Measurements from ENCODE around the gene MRPL58.

MRPL58 gene

DNA sequence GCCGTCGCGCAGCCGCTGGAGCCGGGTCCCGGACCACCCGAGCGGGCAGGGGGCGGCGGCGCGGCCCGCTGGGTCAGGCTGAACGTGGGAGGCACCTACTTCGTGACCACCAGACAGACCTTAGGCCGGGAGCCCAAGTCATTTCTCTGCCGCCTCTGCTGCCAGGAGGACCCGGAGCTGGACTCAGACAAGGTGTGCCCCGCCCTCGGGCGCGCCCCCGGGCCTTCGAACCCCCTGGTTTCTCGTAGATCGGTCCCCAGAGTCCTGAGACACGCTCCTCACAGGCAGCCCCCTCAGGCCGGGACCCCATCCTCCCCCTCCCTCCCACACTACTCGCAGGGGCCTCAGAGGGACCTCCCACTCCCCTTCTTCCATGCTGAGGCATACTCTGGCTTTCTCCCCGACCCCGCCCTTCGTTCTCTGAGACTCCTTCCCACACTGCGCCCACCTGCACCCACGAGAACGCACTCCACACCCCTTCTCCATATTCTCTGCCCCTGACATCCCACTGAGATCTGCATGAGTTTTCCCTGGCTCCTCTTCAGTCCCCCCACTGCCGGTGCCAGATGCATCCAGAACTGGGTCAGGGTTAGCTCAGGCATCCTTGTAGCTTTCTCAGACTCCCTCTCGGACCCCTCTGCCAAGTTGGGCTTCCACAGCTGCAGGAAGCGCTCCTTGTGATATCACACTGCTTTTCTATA lies 35.1 kb downstream of the MRPL58 start:
- no peak for DNase-seq (ENCODE audit: low read depth)

DNA sequence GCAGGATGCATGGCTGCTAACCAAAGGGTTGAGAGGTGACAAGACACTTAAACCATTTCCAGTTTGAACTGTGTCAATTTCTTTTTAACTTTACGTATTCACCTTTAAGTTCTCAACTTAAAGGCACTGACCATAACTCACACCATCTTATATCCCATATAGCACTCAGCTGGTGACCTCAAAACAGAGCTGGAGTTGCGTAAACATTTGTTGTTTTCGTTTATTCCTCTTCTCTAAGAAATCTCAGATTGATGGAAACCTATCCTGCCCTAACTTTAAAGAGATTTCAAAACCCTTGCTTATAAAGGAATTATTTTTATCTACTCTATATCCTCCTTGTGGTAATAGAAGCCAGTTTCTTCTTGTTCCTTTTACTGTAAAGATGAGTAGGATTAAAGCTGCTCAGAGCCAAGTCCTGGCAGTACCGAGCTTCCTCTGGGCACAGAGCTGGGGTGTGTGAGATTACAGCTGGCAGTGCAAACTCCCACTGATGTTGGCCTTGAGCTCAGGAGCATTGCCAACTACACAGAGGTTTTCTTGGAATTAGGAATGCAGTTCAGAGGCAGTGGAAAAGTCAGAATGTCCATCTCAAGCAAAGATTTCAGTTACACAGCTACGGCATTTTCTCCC lies 35.9 kb downstream of the MRPL58 start:
- DNase-seq (ENCODE audit: low read depth), result no peak

DNA sequence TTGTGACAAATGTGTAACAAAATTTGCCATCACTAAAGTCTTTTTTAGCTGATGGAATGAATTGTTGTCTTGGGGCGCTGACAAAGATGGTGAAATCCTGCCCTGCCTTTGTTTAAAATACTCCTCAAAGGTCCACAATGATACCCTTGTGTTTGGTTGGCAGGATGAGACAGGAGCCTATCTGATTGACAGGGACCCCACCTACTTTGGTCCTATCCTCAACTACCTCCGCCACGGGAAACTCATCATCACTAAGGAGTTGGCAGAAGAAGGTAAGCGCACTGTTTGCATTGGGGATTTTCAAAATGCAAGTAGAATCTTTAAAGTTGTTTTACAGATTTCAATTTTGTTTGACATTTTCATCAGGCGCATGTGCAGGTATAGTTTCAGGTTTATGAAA lies 36.6 kb downstream of the MRPL58 start:
- DNase-seq (ENCODE audit: low read depth), result no peak

DNA sequence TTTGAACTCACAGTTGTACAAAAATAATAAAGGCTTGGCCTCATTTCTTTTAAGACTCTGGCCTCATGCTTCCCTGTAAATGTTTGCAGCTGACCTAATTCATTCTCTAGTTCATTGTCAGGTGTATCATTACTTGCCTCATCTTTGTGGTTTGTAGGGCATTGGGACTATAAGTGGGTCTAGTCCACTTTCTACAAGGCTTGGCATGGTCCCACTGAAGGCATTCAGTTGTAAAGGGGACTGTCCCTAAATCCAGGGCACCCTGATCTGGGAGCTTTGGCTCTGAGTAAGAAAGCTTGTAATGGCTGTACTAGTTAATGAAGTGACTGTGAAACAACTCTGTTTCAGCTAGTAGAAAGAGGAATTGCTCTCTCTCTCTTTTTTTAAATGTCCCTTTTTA lies 37.2 kb downstream of the MRPL58 start:
- no peak for DNase-seq (ENCODE audit: low read depth)

DNA sequence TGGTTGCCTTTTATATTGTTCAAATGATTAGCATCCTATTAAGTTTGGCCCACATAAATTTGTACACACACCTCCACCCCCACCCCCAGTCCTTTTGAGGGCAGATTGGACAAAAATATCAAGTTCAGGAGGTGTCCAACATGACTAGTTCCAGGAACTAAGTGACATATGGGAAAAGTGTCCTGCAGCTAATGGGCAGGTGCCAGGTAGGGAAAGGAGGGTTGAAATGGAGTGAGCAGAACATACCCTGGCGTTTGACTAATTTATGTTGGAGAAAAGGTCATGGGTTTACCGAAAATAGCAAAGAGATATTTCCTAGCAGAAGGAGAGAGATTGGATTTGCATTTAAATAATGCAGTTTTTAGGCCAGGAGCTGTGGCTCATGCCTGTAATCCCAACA lies 39.5 kb downstream of the MRPL58 start:
- DNase-seq (ENCODE audit: low read depth), result no peak

DNA sequence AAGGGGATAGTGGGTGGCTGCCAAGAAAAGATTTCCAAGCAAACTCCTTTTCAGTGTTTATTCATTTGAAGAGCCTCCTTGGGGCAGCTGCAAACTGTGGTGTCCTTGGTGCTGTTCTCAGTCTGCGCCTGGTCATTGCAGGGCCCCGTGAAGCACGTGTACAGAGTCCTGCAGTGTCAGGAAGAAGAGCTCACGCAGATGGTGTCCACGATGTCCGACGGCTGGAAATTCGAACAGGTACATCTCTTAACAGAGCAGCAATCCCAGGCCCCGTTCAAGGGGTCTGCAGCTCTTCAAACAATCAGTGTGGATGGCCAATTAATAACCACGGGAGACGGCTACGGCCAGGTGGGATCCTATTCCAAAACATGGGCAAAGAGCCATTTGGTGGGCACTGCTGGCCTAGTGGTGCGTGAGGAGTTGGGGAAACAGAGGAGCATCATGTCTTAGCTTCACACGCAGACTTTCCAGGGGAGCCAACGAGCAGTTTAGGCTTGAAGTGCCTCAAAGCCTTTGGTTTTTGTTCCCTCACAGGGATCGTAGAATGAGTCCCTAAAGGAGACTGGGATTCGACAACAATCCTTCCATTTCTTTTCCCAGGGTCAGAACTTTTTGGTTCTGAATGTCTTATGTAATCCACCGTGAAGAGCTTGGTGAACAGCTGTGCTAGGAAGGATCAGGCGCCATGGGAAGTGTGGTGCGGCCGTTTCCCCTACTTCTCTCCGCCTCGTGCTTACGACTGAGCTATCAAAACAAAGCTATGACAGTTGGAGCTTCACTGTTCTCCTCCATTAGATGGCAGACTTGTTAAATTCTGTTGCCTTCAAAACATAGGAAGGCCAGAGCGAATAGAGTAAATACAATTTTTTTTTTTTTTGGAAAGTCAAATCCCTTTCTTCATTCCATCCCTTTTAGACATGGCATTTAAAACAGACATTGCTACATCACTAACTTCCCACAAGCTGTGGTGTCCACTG lies 47.2 kb downstream of the MRPL58 start:
- peak; percentile 60 for DNase-seq (ENCODE audit: low read depth)

DNA sequence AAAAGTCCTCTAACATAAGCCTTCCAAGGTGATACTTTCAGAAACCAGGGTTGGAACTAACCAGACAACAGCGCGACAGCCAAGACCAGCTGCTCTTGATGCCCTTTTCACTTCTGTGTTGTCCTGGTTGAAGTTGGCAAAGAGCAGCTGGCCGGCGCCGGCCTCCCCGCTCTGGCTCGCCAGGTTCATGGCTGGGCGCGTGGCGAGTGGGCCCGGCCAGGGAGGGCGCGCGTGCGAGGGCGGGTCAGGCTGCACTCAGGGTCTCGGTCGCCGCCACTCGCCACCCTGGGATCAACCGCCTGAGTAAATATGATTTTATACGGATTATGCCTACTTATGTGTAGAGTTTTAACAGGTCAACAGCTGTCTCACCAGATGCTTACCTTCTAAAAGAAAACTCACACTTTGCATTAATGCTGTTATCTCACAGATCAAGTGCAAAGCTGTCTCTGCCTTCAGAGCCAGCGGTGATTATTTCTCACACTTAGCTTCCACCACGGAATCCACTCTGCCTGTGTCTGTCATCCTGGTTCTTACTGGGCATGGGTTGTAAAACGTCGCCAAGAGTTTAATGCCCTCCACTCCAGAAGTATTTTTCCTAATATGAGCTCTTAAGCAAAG lies 48.1 kb downstream of the MRPL58 start:
- DNase-seq (ENCODE audit: low read depth), result no peak

GRCh38 chr17:75061055-75061438 lies 48.6 kb downstream of the MRPL58 start:
- no peak for DNase-seq (ENCODE audit: low read depth)

GRCh38 chr17:75061618-75062017 lies 49.1 kb downstream of the MRPL58 start:
- no peak for DNase-seq (ENCODE audit: low read depth)

DNA sequence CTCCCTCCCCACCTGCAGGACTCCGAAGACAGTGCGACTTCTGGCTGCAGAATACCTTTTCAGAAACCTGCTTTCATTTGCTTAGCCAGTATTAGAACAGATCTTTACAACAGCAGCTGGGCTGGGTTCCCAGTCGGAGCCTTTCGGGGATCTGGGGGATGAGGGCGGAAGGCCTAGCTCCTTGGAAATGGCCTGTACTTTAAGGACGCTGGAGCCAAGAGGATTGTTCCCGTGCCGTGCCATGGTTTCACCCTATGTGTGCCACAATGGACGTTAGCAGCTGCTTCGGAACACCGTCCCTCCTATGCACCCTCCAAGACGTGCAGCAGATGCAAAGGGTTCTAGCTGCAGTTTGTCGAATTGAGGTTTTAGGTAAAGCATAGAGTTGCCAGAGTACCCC lies 50.7 kb downstream of the MRPL58 start:
- DNase-seq (ENCODE audit: low read depth), result no peak

DNA sequence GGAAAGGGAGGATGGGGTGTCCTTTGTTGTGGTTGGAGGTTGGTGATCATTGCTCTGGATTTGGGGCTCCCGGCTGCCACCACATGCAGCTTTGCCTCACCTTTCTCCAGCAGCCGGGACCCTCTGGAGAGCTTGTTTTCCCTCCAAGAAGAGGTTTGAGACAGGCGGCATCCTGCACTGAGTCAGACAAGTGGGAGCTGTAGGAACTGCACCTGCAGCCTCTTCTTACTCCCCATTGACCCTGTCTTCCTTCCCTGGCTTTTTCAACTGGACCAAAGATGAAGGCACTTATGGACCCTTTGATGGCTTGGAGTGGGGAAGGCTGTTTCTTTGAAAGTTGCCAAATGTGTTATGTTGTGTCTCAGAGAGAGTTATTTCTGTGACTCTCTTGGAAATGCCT lies 51.2 kb downstream of the MRPL58 start:
- no peak for DNase-seq (ENCODE audit: low read depth)

- no peak for DNase-seq (ENCODE audit: low read depth)
These were observed 51.6 kb downstream of the MRPL58 start for GRCh38 chr17:75064040-75064439.

DNA sequence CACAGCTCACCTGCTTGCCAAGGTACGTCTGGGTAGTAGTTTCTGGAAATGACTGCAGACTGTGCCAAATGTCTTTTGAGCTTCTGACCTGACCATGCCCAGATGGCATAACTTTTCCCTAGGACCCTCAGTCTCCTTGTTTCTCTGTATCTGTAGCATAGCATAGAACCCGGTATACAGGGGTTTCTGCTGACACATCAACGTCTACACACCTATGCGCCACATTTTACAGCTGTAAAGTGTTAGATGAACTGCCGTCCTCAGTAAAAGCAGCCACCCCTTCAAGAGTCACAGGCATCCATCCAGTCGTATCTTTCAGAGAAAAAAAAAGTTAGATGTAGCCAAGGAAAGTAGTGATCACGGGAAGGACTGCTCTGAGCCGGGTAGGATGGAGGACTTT lies 52.0 kb downstream of the MRPL58 start:
- no peak for DNase-seq (ENCODE audit: low read depth)

- no peak for DNase-seq (ENCODE audit: low read depth)
These were observed 52.5 kb downstream of the MRPL58 start for GRCh38 chr17:75064867-75065561.

GRCh38 chr17:75065562-75066151 lies 53.2 kb downstream of the MRPL58 start:
- no peak for DNase-seq (ENCODE audit: low read depth)

DNA sequence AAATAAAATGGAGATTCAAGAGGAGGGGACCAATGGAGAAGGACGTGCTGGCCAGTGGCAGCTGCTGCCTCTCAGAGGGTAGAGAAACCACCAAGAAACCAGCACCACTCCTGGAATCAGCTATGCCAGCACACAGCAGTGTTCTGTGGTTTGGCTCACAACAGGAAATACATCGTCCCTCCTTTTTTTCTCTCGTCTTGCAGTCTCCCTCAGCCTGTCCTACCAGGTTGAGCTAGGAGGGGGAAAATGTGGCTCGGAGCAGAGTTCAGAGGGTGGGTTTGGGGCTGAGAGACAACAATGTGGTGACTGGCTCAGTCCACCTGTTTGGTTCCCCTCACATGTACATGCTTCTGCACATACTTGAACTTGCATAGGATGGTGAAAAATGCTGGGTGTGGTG lies 55.4 kb downstream of the MRPL58 start:
- no peak for DNase-seq (ENCODE audit: low read depth)

DNA sequence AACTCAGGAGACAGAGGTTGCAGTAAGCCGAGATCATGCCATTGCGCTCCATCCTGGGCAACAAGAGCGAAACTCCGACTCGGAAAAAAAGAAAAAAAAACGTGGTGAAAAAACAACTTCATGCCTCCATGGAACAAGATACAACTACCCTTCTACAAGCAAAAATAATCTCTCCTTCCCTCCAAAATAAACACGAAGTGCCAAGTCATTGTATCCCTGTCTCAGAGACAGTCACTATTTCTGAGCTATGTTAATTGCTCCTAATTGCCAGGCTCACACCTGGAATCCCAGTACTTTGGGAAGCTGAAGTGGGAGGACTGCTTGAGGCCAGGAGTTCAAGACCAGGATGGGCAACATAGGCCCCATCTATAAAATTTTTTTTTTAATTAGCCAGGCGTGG lies 56.3 kb downstream of the MRPL58 start:
- DNase-seq (ENCODE audit: low read depth), result no peak

DNA sequence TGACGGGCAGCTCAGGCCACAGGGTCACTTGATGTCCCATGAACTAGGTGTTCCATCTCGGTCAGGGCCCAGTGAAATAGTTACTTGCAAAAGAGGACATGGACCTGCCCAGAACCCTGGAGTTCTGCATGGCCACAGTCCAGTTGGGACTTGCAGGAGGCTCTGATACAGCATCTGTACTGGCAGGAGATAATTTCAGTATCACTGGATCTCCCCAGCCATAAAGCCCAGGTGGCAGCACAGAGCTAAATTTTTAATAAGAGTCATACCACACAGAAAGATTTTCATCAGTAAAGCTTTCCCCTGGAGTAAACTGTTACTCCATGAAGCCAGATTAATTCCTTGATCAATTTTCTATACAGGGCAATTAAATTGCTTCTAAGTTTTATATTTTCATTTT lies 57.3 kb downstream of the MRPL58 start:
- DNase-seq (ENCODE audit: low read depth), result no peak

Measured in fibroblast of the conjunctiva (primary cell).